GM12878 (cell line): ENCODE measurements around the gene UBAP2. TPM values are rescaled to one million over a fixed set of nuclear protein-coding genes. Genes with fewer than 3 reads are reported as not detected.

Source experiments
- ATAC-seq: fragments of 200-7000 bp; cut with Tn5 transposase; 3 replicates; pipeline ENCODE4 v1.9.1; 2020; ENCODE audit warnings: mild to moderate bottlenecking, moderate library complexity
- BruUV-seq: library from RNA; stranded (reverse); fragments of 400-500 nt; replicated peaks from 2 replicates; lab custom pipeline; 2021; lab: Mats Ljungman, UMichigan
- CTCF ChIA-PET: fragments of 300-600 bp; sonication (Branson Sonifier 250); formaldehyde crosslinking; extraction: SDS; loops from one replicate; lab custom pipeline; 2021; ENCODE audit warnings: inconsistent platforms; lab: Yijun Ruan, JAX
- POLR2A ChIA-PET: fragments of 350-600 bp; formaldehyde crosslinking; extraction: SDS; loops from one replicate; lab custom pipeline; 2021; ENCODE audit warnings: inconsistent platforms; lab: Charles Lee
- RAD21 ChIA-PET: fragments of 300-600 bp; sonication (Branson Sonifier 250); formaldehyde crosslinking; loops from one replicate; lab custom pipeline; 2023; ENCODE audit warnings: antibody characterized with exemption; ENCODE audit not compliant: unreplicated experiment; lab: Charles Lee
- SMC1A ChIA-PET: fragments of 300-600 bp; sonication (Branson Sonifier 250); formaldehyde crosslinking; loops from one replicate; lab custom pipeline; 2023; ENCODE audit not compliant: unreplicated experiment, uncharacterized antibody; lab: Charles Lee
- DNase-seq: peaks from one replicate; pipeline ENCODE4 v3.0.0-alpha.2; 2011; ENCODE audit warnings: low read depth, low spot score
- FAIRE-seq: peaks from 3 replicates; lab custom pipeline; 2011; peaks lifted over from hg19 to GRCh38; lab: Jason Lieb, UNC
- H2AFZ ChIP-seq: 2 replicates; pipeline ENCODE4 v1.6.0; 2011; ENCODE audit warnings: low read depth, low read length, control low read depth; ENCODE audit not compliant: control insufficient read depth
- H3K27ac ChIP-seq: 2 replicates; pipeline ENCODE4 v1.5.1; 2011; ENCODE audit warnings: control low read depth; ENCODE audit not compliant: control insufficient read depth, insufficient read depth
- H3K27me3 ChIP-seq, 2 experiments: replicated peaks in 1 of 2; 2 replicates each; pipeline versions ENCODE4 v1.6.0 to v1.6.1; 2011; ENCODE audit warnings: low read length in 1 of 2; ENCODE audit not compliant: control insufficient read depth in 2 of 2, insufficient read depth in 2 of 2
- H3K36me3 ChIP-seq, 2 experiments: 2 replicates each; pipeline ENCODE4 v1.5.1; 2011; ENCODE audit warnings: low read length in 1 of 2; ENCODE audit not compliant: control insufficient read depth in 2 of 2, insufficient read depth in 2 of 2
- H3K4me1 ChIP-seq: 2 replicates; pipeline ENCODE4 v1.6.1; 2011; ENCODE audit warnings: mild to moderate bottlenecking, low read length, moderate library complexity, mixed read lengths; ENCODE audit not compliant: control insufficient read depth, insufficient read depth
- H3K4me2 ChIP-seq: 2 replicates; pipeline ENCODE4 v1.6.0; 2011; ENCODE audit warnings: control low read depth; ENCODE audit not compliant: control insufficient read depth, insufficient read depth
- H3K4me3 ChIP-seq: fragments of 200-600 bp; sonication (generic); 2 replicates; pipeline ENCODE4 v1.5.1; 2016
- H3K79me2 ChIP-seq: 2 replicates; pipeline ENCODE4 v1.6.0; 2011; ENCODE audit warnings: low read length; ENCODE audit not compliant: control insufficient read depth, insufficient read depth
- H3K9ac ChIP-seq: 2 replicates; pipeline ENCODE4 v1.8.0; 2011; ENCODE audit warnings: low read length, control low read depth, mixed read lengths; ENCODE audit not compliant: control insufficient read depth, insufficient read depth
- H3K9me3 ChIP-seq: replicated peaks from 3 replicates; pipeline ENCODE4 v1.5.1; 2011; ENCODE audit warnings: mild to moderate bottlenecking, low read length; ENCODE audit not compliant: control insufficient read depth, insufficient read depth
- H4K20me1 ChIP-seq: 2 replicates; pipeline ENCODE4 v1.6.0; 2011; ENCODE audit not compliant: control insufficient read depth, insufficient read depth
- ATF7 ChIP-seq: fragments of 450-650 bp; IDR thresholded peaks from 2 replicates; pipeline ENCODE4 v1.6.1; 2016; ENCODE audit warnings: low read depth, mild to moderate bottlenecking
- CBX5 ChIP-seq: sonication (generic); IDR thresholded peaks from 2 replicates; pipeline ENCODE4 v1.6.1; 2016; ENCODE audit warnings: low read depth, moderate library complexity, mild to moderate bottlenecking, inconsistent platforms
- GABPA ChIP-seq: IDR thresholded peaks from 2 replicates; pipeline ENCODE4 v1.6.1; 2014; ENCODE audit warnings: antibody characterized with exemption, low read depth, mild to moderate bottlenecking, inconsistent platforms
- HDGF ChIP-seq: fragments of 450-650 bp; IDR thresholded peaks from 2 replicates; pipeline ENCODE4 v1.6.1; 2016; ENCODE audit warnings: antibody characterized with exemption
- IKZF2 ChIP-seq, 2 experiments: fragments of 450-650 bp; IDR thresholded peaks; 2 replicates each; pipeline ENCODE4 v1.6.1; 2017; ENCODE audit warnings: mild to moderate bottlenecking in 2 of 2, moderate library complexity in 2 of 2
- PML ChIP-seq: IDR thresholded peaks from 2 replicates; pipeline ENCODE4 v1.6.1; 2012; ENCODE audit warnings: low read length, inconsistent platforms
- RUNX3 ChIP-seq: IDR thresholded peaks from 2 replicates; pipeline ENCODE4 v1.6.1; 2012; ENCODE audit warnings: low read length, inconsistent platforms
- SMARCA5 ChIP-seq: fragments of 450-650 bp; IDR thresholded peaks from 2 replicates; pipeline ENCODE4 v1.6.1; 2017; ENCODE audit warnings: mild to moderate bottlenecking
- ZSCAN29 ChIP-seq: fragments of 450-650 bp; IDR thresholded peaks from 2 replicates; pipeline ENCODE4 v1.6.1; 2017; ENCODE audit warnings: mild to moderate bottlenecking, moderate library complexity
- WGBS: methylation state at CpG from one replicate; pipeline ENCODE4 v1.1.6; 2016; ENCODE audit warnings: low lambda C conversion rate; ENCODE audit not compliant: insufficient replicate concordance, insufficient coverage; ENCODE audit errors: missing lambda C conversion rate; 5-methylcytosine and 5-hydroxymethylcytosine counted together
- in situ Hi-C: fragments of 300-500 bp; cut with MboI; formaldehyde crosslinking; loops from 9 replicates; pipeline ENCODE4 v1.14.3; 2018; ENCODE audit warnings: mixed read lengths
- intact Hi-C: fragments of 100-400 bp; cut with micrococcal nuclease; formaldehyde crosslinking; loops from one replicate; pipeline ENCODE4 v1.14.2; 2022; ENCODE audit not compliant: unreplicated experiment
- polyA plus RNA-seq, 11 experiments: library from polyadenylated mRNA; depleted of rRNA in 4 of 11; unstranded in 6 of 11; stranded (reverse) in 5 of 11; fragments of >200 nt; fragmentation: Nextera tagmentation in 4 of 11; fragmentation: Illumina TruSeq in 1 of 11; extraction: Ambion mirVana in 4 of 11; extraction: Trizol in 1 of 11; gene quantifications; 1 replicate in 1 of 11; 2 replicates in 10 of 11; pipeline versions ENCODE4 v1.2.1 to v1.2.3, GENCODE V29; 2011 to 2016; ENCODE audit warnings: inconsistent platforms in 2 of 11, missing spikeins in 2 of 11, low read depth in 1 of 11
- total RNA-seq, 4 experiments: library from RNA; depleted of rRNA in 3 of 4; stranded (reverse); fragments of >200 nt in 3 of 4; fragmentation: Illumina TruSeq in 1 of 4; extraction: Trizol in 1 of 4; gene quantifications; 2 replicates each; pipeline versions ENCODE4 v1.2.1 to v1.2.3, GENCODE V29; 2013 to 2021
- TF ChIP-seq, protein P1 (sequence below): fragments of 450-650 bp; IDR thresholded peaks from 2 replicates; pipeline ENCODE4 v1.6.1; 2016; ENCODE audit warnings: mild to moderate bottlenecking, moderate library complexity, borderline replicate concordance

Gene UBAP2
- total and polyA plus RNA-seq, 10 of the 15 experiments (the other 5 are each of a cell fraction or from before 2014, with no cell fraction given) = 8.5 to 48.2 (median 28.1) TPM

DNA sequence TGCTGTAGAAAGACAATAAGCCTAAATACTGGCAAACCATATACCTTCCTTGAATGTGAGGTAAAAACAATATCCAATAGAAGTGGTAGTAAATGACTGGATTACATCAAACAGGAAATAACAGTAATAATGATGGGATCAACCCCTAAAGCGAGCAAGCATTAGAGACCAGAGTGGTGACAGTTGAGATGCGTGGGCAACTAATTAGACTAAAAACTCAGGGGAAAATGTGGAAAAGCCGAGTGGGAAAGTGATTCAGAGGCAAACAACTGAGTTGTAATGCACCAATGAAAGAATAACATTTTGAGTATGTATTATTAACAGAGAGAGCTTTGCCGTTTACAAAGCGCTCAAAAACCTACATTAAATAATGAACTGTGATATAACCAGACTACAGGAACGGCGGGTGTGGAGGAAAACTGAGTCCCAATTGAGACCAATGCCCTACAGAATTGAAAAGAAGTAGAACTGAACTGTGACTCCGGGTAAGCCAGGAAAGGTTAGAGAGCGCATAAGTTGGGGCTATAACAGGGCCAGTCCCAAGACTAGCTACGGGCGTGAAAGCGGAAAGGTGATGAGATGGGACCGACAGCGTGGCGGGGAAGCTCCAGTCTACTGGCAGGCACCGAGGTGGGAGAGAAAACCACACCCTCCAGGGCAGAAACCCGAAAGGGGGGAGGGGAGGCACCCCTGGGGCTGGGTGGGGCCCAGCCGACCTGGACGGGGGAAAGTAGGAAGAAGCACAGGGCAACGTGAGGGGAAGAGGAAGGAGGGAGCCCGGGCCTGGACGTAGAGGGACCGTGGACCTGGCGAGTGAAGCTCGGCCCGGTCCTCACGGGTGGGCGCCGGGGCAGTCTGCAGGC, 592 bp downstream of the UBAP2 start:
- ChIA-PET SMC1A (interaction anchor here (0.7 to 1.1 kb wide), 3 partner anchors 20 to 205 kb away, joined by 3 to 4 read pairs (median 3); no protein-coding TSS in a partner anchor), RAD21 (interaction anchor here (0.8 to 1.9 kb wide), 4 partner anchors 25 to 69 kb away, joined by 3 to 4 read pairs (median 3); no protein-coding TSS in a partner anchor), CTCF (interaction anchor here (3.7 kb wide), 1 partner anchor 25 kb away, joined by 21 read pairs; no protein-coding TSS in a partner anchor), POLR2A (interaction anchor here (0.5 to 1.6 kb wide), 6 partner anchors 24 to 280 kb away, joined by 3 to 9 read pairs (median 3); partner anchors contain the start of gene UBAP1)
- ATAC-seq (peak; percentile 64), DNase-seq (no peak), FAIRE-seq (no peak)
- Histone ChIP-seq H3K4me2 (peak overlapping the region; percentile 82), H3K4me3 (peak overlapping the region; percentile 85), H4K20me1 (no peaks in the 10 kb centered on the region), H3K36me3 (no peaks in the 10 kb centered on the region; a peak in 2 of 4 replicates), H3K27me3 (no peaks in the 10 kb centered on the region), H3K4me1 (peaks cover 9% of the 10 kb centered on the region), H2AFZ (peak overlapping the region; percentile 100), H3K9ac (peak overlapping the region; percentile 67), H3K9me3 (no peaks in the 10 kb centered on the region), H3K79me2 (peaks cover 49% of the 10 kb centered on the region), H3K27ac (peak overlapping the region; percentile 96)
- TF ChIP-seq ZSCAN29 (no peak), SMARCA5 (no peak), CBX5 (no peak), RUNX3 (peak; percentile 42; the same call in 1 of the 2 replicates), ATF7 (no peak), PML (0 out of 2 replicates have a peak, but pooled peaks have one; percentile 35), GABPA (0 out of 2 replicates have a peak, but pooled peaks have one; percentile 4), HDGF (0 out of 2 replicates have a peak, but pooled peaks have one; percentile 12), IKZF2 (IDR thresholded peaks at IDR 0.05) (no peak; a peak in 1 of 4 replicates)
- TF ChIP-seq, protein P1, sequence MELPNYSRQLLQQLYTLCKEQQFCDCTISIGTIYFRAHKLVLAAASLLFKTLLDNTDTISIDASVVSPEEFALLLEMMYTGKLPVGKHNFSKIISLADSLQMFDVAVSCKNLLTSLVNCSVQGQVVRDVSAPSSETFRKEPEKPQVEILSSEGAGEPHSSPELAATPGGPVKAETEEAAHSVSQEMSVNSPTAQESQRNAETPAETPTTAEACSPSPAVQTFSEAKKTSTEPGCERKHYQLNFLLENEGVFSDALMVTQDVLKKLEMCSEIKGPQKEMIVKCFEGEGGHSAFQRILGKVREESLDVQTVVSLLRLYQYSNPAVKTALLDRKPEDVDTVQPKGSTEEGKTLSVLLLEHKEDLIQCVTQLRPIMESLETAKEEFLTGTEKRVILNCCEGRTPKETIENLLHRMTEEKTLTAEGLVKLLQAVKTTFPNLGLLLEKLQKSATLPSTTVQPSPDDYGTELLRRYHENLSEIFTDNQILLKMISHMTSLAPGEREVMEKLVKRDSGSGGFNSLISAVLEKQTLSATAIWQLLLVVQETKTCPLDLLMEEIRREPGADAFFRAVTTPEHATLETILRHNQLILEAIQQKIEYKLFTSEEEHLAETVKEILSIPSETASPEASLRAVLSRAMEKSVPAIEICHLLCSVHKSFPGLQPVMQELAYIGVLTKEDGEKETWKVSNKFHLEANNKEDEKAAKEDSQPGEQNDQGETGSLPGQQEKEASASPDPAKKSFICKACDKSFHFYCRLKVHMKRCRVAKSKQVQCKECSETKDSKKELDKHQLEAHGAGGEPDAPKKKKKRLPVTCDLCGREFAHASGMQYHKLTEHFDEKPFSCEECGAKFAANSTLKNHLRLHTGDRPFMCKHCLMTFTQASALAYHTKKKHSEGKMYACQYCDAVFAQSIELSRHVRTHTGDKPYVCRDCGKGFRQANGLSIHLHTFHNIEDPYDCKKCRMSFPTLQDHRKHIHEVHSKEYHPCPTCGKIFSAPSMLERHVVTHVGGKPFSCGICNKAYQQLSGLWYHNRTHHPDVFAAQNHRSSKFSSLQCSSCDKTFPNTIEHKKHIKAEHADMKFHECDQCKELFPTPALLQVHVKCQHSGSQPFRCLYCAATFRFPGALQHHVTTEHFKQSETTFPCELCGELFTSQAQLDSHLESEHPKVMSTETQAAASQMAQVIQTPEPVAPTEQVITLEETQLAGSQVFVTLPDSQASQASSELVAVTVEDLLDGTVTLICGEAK = peak; percentile 50; the same call in 1 of the 2 replicates
- in situ Hi-C loops = no loop called here
- WGBS = 1% methylated on average over 26 of the region's 29 CpGs
- intact Hi-C loops = no loop called here
- no TSS peak for BruUV-seq
